GM23338 (cell line): Measurements from ENCODE around the gene NELFA. TPM values are rescaled to one million over a fixed set of nuclear protein-coding genes. Genes with fewer than 3 reads are reported as not detected.

Source experiments
- ATAC-seq: fragments of 200-7000 bp; cut with Tn5 transposase; 3 replicates; pipeline ENCODE4 v1.9.1; 2020
- DNase-seq: peaks from one replicate; pipeline ENCODE4 v3.0.0-alpha.2; 2015; ENCODE audit warnings: low spot score
- H2AFZ ChIP-seq: fragments of 200-600 bp; sonication (generic); 2 replicates; pipeline ENCODE4 v1.8.0; 2016; ENCODE audit warnings: antibody characterized with exemption, mild to moderate bottlenecking, moderate library complexity
- H3F3A ChIP-seq: fragments of 200-600 bp; sonication (generic); replicated peaks from 2 replicates; pipeline ENCODE4 v1.8.0; 2017; ENCODE audit warnings: antibody characterized with exemption, mixed run types, low read depth
- H3K27ac ChIP-seq: fragments of 200-600 bp; sonication (generic); 2 replicates; pipeline ENCODE4 v1.6.1; 2016; ENCODE audit warnings: low read depth
- H3K27me3 ChIP-seq: fragments of 200-600 bp; sonication (generic); 2 replicates; pipeline ENCODE4 v1.8.0; 2016; ENCODE audit warnings: mild to moderate bottlenecking, mixed run types, moderate library complexity; ENCODE audit not compliant: insufficient read depth
- H3K36me3 ChIP-seq: fragments of 200-600 bp; sonication (generic); 2 replicates; pipeline ENCODE4 v1.8.0; 2016; ENCODE audit warnings: mild to moderate bottlenecking; ENCODE audit not compliant: insufficient read depth
- H3K4me1 ChIP-seq: fragments of 200-600 bp; sonication (generic); 2 replicates; pipeline ENCODE4 v1.8.0; 2016; ENCODE audit warnings: mild to moderate bottlenecking, moderate library complexity; ENCODE audit not compliant: insufficient read depth
- H3K4me2 ChIP-seq: fragments of 200-600 bp; sonication (generic); 2 replicates; pipeline ENCODE4 v1.7.1; 2017; ENCODE audit warnings: mixed run types
- H3K4me3 ChIP-seq: fragments of 200-600 bp; sonication (generic); 2 replicates; pipeline ENCODE4 v1.6.1; 2016; ENCODE audit warnings: mixed run types
- H3K79me2 ChIP-seq: fragments of 200-600 bp; sonication (generic); replicated peaks from 2 replicates; pipeline ENCODE4 v1.8.0; 2017; ENCODE audit warnings: mild to moderate bottlenecking; ENCODE audit not compliant: insufficient read depth
- H3K9me2 ChIP-seq: fragments of 200-600 bp; sonication (generic); 2 replicates; pipeline ENCODE4 v1.8.0; 2017; ENCODE audit not compliant: insufficient read depth
- H4K20me1 ChIP-seq: fragments of 200-600 bp; sonication (generic); replicated peaks from 2 replicates; pipeline ENCODE4 v1.8.0; 2017; ENCODE audit warnings: mild to moderate bottlenecking; ENCODE audit not compliant: insufficient read depth
- H3K27ac Mint-ChIP-seq: 2 replicates; pipeline ENCODE4 v1.8.0; 2020; ENCODE audit warnings: inconsistent platforms, mild to moderate bottlenecking, moderate library complexity, mixed read lengths
- H3K27me3 Mint-ChIP-seq: 3 replicates; pipeline ENCODE4 v1.8.0; 2022; ENCODE audit warnings: low read depth, mild to moderate bottlenecking, moderate library complexity, mixed read lengths, inconsistent platforms; ENCODE audit not compliant: insufficient read depth, poor library complexity
- H3K36me3 Mint-ChIP-seq: 3 replicates; pipeline ENCODE4 v1.8.0; 2021; ENCODE audit warnings: low read depth, mild to moderate bottlenecking, inconsistent platforms, moderate library complexity, mixed read lengths
- H3K4me1 Mint-ChIP-seq: 3 replicates; pipeline ENCODE4 v1.8.0; 2020; ENCODE audit warnings: mild to moderate bottlenecking, inconsistent platforms, mixed read lengths
- H3K4me3 Mint-ChIP-seq: 3 replicates; pipeline ENCODE4 v1.8.0; 2021; ENCODE audit warnings: moderate library complexity, mild to moderate bottlenecking, inconsistent platforms, mixed read lengths
- H3K9me3 Mint-ChIP-seq: 3 replicates; pipeline ENCODE4 v1.8.0; 2020; ENCODE audit warnings: moderate library complexity, mild to moderate bottlenecking, inconsistent platforms, mixed read lengths
- CREB1 ChIP-seq: fragments of 250-450 bp; sonication (Bioruptor Pico); IDR thresholded peaks from 2 replicates; pipeline ENCODE4 v1.5.0; 2020; ENCODE audit warnings: low read depth, mild to moderate bottlenecking, moderate library complexity
- CTCF ChIP-seq, 2 experiments: fragments of 200-600 bp in 1 of 2; sonication (generic) in 1 of 2; conservative IDR thresholded peaks; 2 replicates each; pipeline versions ENCODE4 v1.5.1 to v1.6.1; 2016 to 2017; ENCODE audit warnings: antibody characterized with exemption in 2 of 2, low read depth in 2 of 2, mild to moderate bottlenecking in 2 of 2, moderate library complexity in 1 of 2
- EZH2 ChIP-seq: fragments of 200-600 bp; sonication (generic); IDR thresholded peaks from one replicate; pipeline ENCODE4 v1.8.0; 2017; ENCODE audit warnings: antibody characterized with exemption, mild to moderate bottlenecking, low read depth; ENCODE audit not compliant: unreplicated experiment
- EZH2phosphoT487 ChIP-seq: fragments of 200-600 bp; sonication (generic); IDR thresholded peaks from one replicate; pipeline ENCODE4 v1.8.1; 2018; ENCODE audit warnings: antibody characterized with exemption; ENCODE audit not compliant: unreplicated experiment
- JUNB ChIP-seq: IDR thresholded peaks from one replicate; pipeline ENCODE4 v1.6.1; 2016; ENCODE audit warnings: antibody characterized with exemption; ENCODE audit not compliant: unreplicated experiment
- NANOG ChIP-seq: IDR thresholded peaks from 2 replicates; pipeline ENCODE4 v1.6.1; 2016; ENCODE audit warnings: antibody characterized with exemption, borderline replicate concordance
- POLR2AphosphoS5 ChIP-seq: IDR thresholded peaks from 2 replicates; pipeline ENCODE4 v1.6.1; 2016; ENCODE audit warnings: antibody characterized with exemption, low read depth
- STAT1 ChIP-seq: IDR thresholded peaks from one replicate; pipeline ENCODE4 v1.6.1; 2016; ENCODE audit warnings: antibody characterized with exemption; ENCODE audit not compliant: unreplicated experiment
- ZNF114 ChIP-seq: fragments of 250-450 bp; sonication (Bioruptor Pico); IDR thresholded peaks from 2 replicates; pipeline ENCODE4 v1.5.0; 2020; ENCODE audit warnings: mild to moderate bottlenecking, moderate library complexity
- ZNF331 ChIP-seq: fragments of 250-450 bp; sonication (Bioruptor Pico); IDR thresholded peaks from 2 replicates; pipeline ENCODE4 v1.5.0; 2020; ENCODE audit warnings: low read depth, mild to moderate bottlenecking, moderate library complexity
- polyA plus RNA-seq: library from polyadenylated mRNA; unstranded; fragments of >200 nt; fragmentation: Nextera tagmentation; extraction: Ambion mirVana; gene quantifications from 2 replicates; pipeline ENCODE4 v1.2.1, GENCODE V29; 2016
- total RNA-seq: library from RNA; depleted of rRNA; stranded (reverse); fragments of >200 nt; shearing (Covaris generic); gene quantifications from 2 replicates; pipeline ENCODE4 v1.2.3, GENCODE V29; 2014
- TF ChIP-seq, protein P1 (sequence below): IDR thresholded peaks from one replicate; pipeline ENCODE4 v1.6.1; 2018; ENCODE audit warnings: antibody characterized with exemption; ENCODE audit not compliant: unreplicated experiment

The NELFA gene
- total and polyA plus RNA-seq, 2 experiments from 2014 or later = 62.8 to 63.3 TPM

- TF ChIP-seq, protein P1, sequence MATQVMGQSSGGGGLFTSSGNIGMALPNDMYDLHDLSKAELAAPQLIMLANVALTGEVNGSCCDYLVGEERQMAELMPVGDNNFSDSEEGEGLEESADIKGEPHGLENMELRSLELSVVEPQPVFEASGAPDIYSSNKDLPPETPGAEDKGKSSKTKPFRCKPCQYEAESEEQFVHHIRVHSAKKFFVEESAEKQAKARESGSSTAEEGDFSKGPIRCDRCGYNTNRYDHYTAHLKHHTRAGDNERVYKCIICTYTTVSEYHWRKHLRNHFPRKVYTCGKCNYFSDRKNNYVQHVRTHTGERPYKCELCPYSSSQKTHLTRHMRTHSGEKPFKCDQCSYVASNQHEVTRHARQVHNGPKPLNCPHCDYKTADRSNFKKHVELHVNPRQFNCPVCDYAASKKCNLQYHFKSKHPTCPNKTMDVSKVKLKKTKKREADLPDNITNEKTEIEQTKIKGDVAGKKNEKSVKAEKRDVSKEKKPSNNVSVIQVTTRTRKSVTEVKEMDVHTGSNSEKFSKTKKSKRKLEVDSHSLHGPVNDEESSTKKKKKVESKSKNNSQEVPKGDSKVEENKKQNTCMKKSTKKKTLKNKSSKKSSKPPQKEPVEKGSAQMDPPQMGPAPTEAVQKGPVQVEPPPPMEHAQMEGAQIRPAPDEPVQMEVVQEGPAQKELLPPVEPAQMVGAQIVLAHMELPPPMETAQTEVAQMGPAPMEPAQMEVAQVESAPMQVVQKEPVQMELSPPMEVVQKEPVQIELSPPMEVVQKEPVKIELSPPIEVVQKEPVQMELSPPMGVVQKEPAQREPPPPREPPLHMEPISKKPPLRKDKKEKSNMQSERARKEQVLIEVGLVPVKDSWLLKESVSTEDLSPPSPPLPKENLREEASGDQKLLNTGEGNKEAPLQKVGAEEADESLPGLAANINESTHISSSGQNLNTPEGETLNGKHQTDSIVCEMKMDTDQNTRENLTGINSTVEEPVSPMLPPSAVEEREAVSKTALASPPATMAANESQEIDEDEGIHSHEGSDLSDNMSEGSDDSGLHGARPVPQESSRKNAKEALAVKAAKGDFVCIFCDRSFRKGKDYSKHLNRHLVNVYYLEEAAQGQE = no peak
- TF ChIP-seq CTCF (conservative IDR thresholded peaks at IDR 0.05; ENCODE audit: low read depth in 2 of 2) (no peak), EZH2phosphoT487 (no peak), ZNF331 (no peak)
These were observed 22.8 kb downstream of the NELFA start (continued) for GRCh38 chr4:1985780-1986577.

DNA sequence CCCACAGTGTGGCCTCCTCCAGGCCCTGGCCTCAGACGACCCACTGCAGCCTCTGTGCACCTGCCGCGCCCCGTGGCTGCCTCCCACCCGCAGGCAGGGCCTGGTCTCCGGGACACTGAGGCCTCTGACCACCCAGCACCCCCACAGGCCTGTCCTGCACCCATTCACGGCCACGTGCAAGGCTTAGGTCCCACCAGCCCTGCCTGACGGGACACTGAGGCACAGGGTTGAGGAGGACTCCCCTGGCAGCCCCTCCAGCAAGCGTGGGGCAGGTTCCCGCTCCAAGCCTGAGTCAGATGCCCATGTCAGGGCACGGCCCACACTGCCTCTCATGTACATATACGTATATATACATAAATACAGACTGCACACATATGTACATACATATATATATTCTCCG lies 23.5 kb downstream of the NELFA start:
- H3K79me2 ChIP-seq = peaks cover 1% of the 10 kb centered on the region; the same call in 1 of the 2 replicates
- DNase-seq (no peak), ATAC-seq (no peak; the same call in 2 of the 3 replicates)
- H4K20me1 ChIP-seq = peaks cover 5% of the 10 kb centered on the region; the same call in 1 of the 2 replicates
- no peak overlapping the region for H2AFZ ChIP-seq
- no peak overlapping the region for H3K4me3 Mint-ChIP-seq
- no peak overlapping the region for H3K27ac ChIP-seq
- no peaks in the 10 kb centered on the region for H3K27me3 ChIP-seq
- peaks cover 4% of the 10 kb centered on the region; the same call in 2 of the 3 replicates for H3K4me1 Mint-ChIP-seq
- peaks cover 2% of the 10 kb centered on the region for H3K27me3 Mint-ChIP-seq
- peaks cover 48% of the 10 kb centered on the region for H3K36me3 Mint-ChIP-seq
- no peaks in the 10 kb centered on the region for H3K9me3 Mint-ChIP-seq
- peaks cover 5% of the 10 kb centered on the region; the same call in 1 of the 2 replicates for H3F3A ChIP-seq
- H3K4me1 ChIP-seq = no peaks in the 10 kb centered on the region
- H3K9me2 ChIP-seq = no peaks in the 10 kb centered on the region
- no peak overlapping the region for H3K4me2 ChIP-seq
- H3K4me3 ChIP-seq = no peak overlapping the region
- no peaks in the 10 kb centered on the region; the same call in 1 of the 2 replicates for H3K36me3 ChIP-seq
- no peak overlapping the region for H3K27ac Mint-ChIP-seq
- TF ChIP-seq EZH2phosphoT487 (no peak), CREB1 (no peak), ZNF331 (no peak), ZNF114 (CRISPR knock-in tag) (no peak), EZH2 (no peak), STAT1 (no peak), NANOG (no peak), CTCF (conservative IDR thresholded peaks at IDR 0.05; ENCODE audit: low read depth in 2 of 2) (no peak), JUNB (no peak), POLR2AphosphoS5 (no peak)
